Cerebellar nuclear complex (tissue), 1 donor: ENCODE results near the gene DHX29.
"Not testable (repeated sequence)": the region's sequence is repeated elsewhere in the genome, so short reads cannot be mapped to it uniquely, and the experiment has no call there.

Experiments used
- DNase-seq, 2 experiments: peaks; one replicate each; lab custom pipeline; 2025; lab: John Stamatoyannopoulos, UW

Gene DHX29

GRCh38 chr5:55307383-55308253, at the start of gene DHX29, which contains the start of gene MTREX:
DHX29 (minus strand) TSS chr5:55307694; CDS start chr5:55307573, 121 bp downstream.
MTREX (plus strand) TSS chr5:55307989; CDS start chr5:55308014, 25 bp downstream.
- peak in 1 of 2 experiments; percentile 66 for DNase-seq

DNA sequence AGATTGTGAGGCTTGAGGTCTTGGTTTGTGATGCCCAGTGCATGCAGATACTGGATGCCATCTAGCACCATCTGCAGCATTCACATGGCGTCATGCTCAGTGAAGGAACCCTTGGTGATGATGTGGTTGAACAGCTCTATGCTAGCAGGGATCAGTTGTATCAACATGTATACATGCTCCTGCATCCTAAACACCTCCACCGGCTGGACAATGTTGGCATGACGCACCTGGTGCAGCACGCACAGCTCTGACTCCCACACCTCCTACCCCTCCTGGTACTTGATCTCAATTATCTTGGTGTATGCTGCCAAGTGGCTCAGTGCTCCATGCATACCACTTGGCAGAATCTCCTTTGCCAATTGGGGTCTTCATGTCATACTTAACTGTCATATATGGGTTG, 49.4 kb upstream of the DHX29 start:
- DNase-seq, result no peak

- no peak for DNase-seq
These were observed 43.3 kb upstream of the DHX29 start for GRCh38 chr5:55350754-55351153.

GRCh38 chr5:55347786-55348185, 40.3 kb upstream of the DHX29 start:
- no peak for DNase-seq

- no peak for DNase-seq
These were observed 37.8 kb upstream of the DHX29 start for GRCh38 chr5:55345327-55345726.

- no peak for DNase-seq
These were observed 37.0 kb upstream of the DHX29 start for GRCh38 chr5:55344392-55344992.

DNA sequence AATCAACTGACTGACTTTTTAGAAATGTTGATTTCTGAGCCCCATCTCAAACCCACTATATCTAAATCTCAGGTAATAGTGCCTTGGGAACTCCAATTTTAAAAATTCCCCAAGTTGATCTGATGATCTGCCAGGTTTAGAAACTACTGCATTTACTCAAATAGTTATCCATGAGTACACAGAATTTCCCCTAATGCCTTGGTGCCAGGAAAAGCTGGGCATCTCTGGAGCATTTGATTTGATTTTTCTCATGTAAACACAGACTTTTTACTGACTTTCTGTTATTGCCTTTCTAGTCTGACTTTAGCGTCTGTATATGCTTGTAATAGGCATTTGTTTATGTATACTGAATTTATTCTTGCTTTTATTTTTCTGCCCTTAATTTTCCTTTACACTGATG, 36.1 kb upstream of the DHX29 start:
- DNase-seq, result no peak

- no peak for DNase-seq
These were observed 35.6 kb upstream of the DHX29 start for GRCh38 chr5:55343107-55343506.

DNA sequence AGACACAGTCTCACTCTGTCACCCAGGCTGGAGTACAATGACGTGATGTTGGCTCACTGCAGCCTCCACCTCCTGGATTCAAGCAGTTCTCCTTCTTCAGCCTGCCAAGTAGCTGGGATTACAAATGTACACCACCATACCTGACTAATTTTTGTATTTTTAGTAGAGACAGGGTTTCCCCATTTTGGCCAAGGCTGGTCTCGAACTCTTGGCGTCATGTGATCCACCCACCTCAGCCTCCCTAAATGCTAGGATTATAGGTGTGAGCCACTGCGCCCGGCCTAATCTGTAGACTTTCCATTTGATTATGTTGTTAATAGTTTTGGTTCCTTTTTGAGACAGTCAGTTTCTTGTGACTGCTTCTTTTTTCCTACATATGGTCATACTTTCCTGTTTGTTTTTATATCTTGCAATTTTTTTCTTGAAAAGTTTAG, 31.3 kb upstream of the DHX29 start:
- DNase-seq, result no peak

- no peak for DNase-seq
These were observed 30.7 kb upstream of the DHX29 start for GRCh38 chr5:55338092-55338613.

GRCh38 chr5:55333811-55334210, 26.3 kb upstream of the DHX29 start:
- no peak for DNase-seq

- DNase-seq, result no peak
These were observed 25.5 kb upstream of the DHX29 start for GRCh38 chr5:55333017-55333416.

GRCh38 chr5:55331321-55331720, 23.8 kb upstream of the DHX29 start:
- DNase-seq, result no peak

- no peak for DNase-seq
These were observed 19.8 kb upstream of the DHX29 start for GRCh38 chr5:55327281-55327680.

DNA sequence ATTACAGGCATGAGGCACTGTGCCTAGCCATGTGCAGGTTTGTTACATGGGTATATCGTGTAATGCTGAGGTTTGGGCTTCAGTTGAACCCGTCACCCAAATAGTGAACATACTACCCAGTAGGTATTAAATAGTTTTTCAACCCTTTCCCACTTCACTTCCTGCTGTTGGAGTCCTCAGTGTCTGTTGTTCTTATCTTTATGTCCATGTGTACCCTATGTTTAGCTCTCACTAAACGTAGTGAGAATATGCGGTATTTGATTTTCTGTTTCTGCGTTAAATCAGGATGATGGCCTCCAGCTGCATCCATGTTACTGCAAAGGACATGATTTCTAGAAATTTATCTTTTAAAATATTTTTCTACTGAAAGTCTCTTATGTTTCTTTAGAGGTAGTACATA, 18.1 kb upstream of the DHX29 start:
- DNase-seq, result no peak

DNA sequence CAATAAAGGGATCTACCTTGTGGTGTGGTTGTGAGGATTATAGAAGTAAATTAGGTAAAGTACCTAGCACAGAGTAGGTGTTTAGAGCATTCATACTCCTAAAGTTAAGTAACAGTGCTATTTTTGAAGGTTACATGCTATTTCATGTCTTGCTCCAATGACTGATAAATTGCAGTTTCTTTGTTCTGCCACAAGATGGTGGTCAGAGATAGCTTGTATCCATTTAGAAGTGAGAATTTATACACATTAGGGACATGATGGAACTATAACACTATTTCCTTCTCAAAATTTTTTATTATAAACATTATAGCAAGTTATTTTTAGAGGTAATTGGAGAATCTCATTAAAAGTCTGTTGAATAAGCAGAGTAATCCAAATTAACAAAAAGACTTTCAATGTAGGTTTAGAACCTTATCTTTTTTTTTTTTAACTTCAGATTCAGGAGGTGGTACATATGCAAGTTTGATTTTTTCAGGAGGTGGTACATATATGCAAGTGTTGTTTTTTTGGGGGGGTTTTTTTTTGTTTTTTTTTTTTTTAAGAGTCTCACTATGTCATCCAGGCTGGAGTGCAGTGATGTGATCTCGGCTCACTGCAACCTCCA, 17.4 kb upstream of the DHX29 start:
- no peak for DNase-seq

- no peak for DNase-seq
These were observed 16.5 kb upstream of the DHX29 start for GRCh38 chr5:55324006-55324405.

DNA sequence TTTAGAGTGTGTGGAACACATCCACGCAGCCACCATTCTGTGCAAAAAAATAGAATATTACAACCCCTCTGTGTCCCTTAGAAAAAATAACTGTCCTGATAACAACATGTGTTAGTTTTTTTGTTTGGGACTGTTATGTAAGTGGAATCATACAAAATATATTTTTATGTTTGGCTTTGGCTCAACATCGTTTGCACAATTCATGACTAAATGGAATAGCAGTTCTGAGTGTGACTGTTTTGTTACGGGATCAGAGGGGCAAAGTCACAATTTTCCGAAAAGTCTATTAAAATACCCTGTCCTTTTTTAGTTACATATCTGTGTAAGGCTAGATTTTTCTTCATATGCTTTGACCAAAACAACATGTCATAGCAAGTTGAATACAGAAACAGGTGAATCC, 13.1 kb upstream of the DHX29 start:
- DNase-seq, result no peak

- DNase-seq, result no peak
These were observed 12.0 kb upstream of the DHX29 start for GRCh38 chr5:55319491-55319890.

DNA sequence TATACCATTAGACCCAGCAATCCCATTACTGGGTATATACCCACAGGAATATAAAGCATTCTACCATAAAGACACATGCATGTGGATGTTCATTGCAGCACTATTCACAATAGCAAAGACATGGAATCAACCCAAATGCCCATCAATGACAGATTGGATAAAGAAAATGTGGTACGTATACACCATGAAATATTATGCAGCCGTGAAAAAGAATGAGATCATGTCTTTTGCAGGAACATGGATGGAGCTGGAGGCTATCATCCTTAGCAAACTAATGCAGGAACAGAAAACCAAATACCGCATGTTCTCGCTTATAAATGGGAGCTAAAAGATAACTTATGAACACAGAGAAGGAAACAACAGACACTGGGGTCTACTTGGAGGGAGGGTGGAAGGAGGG, 10.7 kb upstream of the DHX29 start:
- DNase-seq, result not testable (repeated sequence)

DNA sequence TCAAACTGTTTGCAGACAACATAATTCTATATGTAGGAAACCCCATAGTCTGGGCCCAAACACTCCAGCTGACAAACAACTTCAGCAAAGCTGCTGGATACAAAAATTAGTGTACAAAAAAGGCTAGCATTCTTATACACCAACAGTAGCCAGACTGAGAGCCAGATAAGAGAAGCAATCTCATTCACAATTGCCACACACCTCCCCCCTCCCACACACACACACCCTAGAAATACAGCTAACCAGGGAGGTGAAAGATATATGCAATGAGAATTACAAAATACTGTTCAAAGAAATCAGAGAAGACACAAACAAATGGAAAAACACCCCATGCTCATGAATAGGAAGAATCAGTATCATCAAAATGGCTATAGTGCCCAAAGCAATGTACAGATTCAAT, 9.3 kb upstream of the DHX29 start:
- DNase-seq, result no peak

DNA sequence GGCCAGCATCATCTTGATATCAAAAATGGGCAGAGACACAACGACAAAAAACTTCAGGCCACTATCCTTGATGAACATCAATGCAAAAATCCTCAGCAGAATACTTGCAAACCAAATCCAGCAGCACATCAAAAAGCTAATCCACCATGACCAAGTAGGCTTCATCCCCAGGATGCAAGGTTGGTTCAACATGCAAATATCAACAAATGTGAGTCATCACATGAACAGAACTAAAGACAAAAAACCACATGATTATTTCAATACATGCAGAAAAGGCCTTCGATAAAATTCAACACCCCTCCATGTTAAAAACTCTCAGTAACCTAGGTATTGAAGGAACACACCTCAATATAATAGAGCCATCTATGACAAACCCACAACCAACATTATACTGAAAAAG, 8.8 kb upstream of the DHX29 start:
- no peak for DNase-seq
